ENCODE data around the gene CLPTM1. TPM values are rescaled to one million over a fixed set of nuclear protein-coding genes. Genes with fewer than 3 reads are reported as not detected.
A peak's percentile ranks its signal among the peaks of the same experiment; 100 is the strongest.
"Not testable (repeated sequence)": the region's sequence is repeated elsewhere in the genome, so short reads cannot be mapped to it uniquely, and the experiment has no call there.

The CLPTM1 gene
- total RNA-seq, 1 donor from 2014 or later = 17.9 TPM

DNA sequence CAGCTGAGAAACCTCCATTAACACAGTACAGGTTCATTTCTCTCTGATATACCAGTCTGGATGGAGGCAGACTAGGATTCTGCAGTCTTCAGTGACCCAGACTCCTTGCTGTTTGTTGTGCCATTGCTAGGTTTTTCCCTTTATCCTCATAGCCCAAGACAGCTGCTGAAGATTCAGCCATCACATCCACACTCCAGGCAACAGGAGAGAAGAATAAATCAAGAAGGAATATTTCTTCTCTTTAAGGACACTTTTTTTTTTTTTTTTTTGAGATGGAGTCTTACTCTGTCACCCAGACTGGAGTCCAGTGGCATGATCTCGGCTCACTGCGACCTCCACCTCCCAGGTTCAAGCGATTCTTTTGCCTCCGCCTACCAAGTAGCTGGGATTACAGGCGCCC, 14.3 kb downstream of the CLPTM1 start:
- no peak overlapping the region for H3K4me3 ChIP-seq (ENCODE audit: low read depth, low read length)
- FAIRE-seq (no peak), DNase-seq (ENCODE audit: low read depth) (no peak)
- TF ChIP-seq, protein P1, sequence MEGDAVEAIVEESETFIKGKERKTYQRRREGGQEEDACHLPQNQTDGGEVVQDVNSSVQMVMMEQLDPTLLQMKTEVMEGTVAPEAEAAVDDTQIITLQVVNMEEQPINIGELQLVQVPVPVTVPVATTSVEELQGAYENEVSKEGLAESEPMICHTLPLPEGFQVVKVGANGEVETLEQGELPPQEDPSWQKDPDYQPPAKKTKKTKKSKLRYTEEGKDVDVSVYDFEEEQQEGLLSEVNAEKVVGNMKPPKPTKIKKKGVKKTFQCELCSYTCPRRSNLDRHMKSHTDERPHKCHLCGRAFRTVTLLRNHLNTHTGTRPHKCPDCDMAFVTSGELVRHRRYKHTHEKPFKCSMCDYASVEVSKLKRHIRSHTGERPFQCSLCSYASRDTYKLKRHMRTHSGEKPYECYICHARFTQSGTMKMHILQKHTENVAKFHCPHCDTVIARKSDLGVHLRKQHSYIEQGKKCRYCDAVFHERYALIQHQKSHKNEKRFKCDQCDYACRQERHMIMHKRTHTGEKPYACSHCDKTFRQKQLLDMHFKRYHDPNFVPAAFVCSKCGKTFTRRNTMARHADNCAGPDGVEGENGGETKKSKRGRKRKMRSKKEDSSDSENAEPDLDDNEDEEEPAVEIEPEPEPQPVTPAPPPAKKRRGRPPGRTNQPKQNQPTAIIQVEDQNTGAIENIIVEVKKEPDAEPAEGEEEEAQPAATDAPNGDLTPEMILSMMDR (IDR thresholded peaks at IDR 0.05; ENCODE audit: insufficient read depth, low read length, severe bottlenecking) = no peak
- no peaks in the 10 kb centered on the region for H3K27me3 ChIP-seq (ENCODE audit: control insufficient read depth, insufficient read depth, low read length)
- peaks cover 4% of the 10 kb centered on the region for H3K36me3 ChIP-seq (ENCODE audit: control insufficient read depth, insufficient read depth, low read length)

DNA sequence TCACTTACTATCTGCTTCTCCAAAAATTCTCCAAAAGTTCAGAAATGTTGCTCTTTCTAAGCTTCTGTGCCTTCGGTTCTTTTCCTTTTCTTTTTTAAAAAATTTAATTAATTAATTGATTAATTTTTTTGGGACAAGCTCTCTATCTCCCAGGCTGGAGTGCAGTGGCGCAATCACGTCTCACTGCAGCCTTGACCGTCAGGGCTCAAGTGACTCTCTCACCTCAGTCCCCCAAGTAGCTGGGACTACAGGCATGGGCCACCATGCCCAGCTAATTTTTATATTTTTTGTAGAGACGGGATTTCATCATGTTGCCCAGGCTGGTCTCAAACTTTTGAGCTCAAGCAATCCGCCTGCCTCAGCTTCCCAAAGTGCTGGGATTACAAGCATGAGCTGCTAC, 16.3 kb downstream of the CLPTM1 start:
- peaks cover 15% of the 10 kb centered on the region for H3K36me3 ChIP-seq (ENCODE audit: control insufficient read depth, insufficient read depth, low read length)
- not testable (repeated sequence) for H3K27me3 ChIP-seq (ENCODE audit: control insufficient read depth, insufficient read depth, low read length); DNase-seq (ENCODE audit: low read depth); FAIRE-seq; H3K4me3 ChIP-seq (ENCODE audit: low read depth, low read length)

DNA sequence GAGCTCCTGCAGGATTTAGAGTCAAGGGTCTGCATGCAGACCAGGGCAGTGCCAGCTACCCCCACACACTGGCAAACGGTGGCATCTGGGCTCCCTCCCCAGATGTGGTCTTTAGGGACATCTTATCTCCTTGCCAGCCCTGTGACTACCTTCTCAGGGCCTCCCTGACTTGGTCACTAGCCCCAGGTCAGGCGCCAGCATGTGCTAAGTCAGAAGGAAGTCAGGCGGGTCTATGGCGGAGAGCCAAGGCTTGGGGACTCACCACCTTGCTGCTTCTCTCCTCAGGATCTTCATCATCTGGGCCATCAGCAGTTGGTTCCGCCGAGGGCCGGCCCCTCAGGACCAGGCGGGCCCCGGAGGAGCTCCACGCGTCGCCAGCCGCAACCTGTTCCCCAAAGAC, 17.6 kb downstream of the CLPTM1 start:
- Histone ChIP-seq H3K4me3 (ENCODE audit: low read depth, low read length) (no peak overlapping the region), H3K36me3 (ENCODE audit: control insufficient read depth, insufficient read depth, low read length) (peaks cover 27% of the 10 kb centered on the region), H3K27me3 (ENCODE audit: control insufficient read depth, insufficient read depth, low read length) (no peaks in the 10 kb centered on the region)
- DNase-seq (ENCODE audit: low read depth) (no peak), FAIRE-seq (no peak)
- TF ChIP-seq, protein P1 (IDR thresholded peaks at IDR 0.05; ENCODE audit: insufficient read depth, low read length, severe bottlenecking) = no peak

DNA sequence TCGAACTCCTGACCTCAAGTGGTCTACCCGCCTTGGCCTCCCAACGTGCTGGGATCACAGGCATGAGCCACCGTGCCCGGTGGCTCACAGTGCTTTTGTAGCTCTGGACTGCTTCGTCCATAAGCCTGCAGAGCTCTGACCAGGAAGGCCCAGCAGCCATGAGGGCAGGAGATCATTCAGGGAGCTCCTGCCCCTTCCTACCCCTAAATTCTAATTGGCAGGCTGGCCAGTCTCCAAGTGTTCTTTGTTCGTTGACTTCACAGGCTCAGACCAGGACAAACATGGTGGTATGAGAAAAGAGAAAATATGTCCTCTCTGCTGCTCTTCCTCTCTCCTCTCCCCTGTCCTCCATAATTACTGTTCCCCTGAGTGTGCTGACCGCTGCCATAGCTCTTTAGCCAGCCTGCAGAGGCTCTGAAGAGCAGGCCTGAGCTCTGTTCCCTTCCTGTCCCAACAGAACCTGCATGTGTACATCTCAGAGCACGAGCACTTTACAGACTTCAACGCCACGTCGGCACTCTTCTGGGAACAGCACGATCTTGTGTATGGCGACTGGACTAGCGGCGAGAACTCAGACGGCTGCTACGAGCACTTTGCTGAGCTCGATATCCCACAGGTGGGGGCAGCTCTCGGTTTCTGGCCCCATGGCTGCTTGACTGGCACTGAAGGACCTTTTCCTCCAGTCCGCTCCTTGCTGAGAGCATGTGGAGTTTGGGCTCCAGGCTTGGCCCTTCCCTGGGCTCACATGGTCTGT, 19.0 kb downstream of the CLPTM1 start:
- Histone ChIP-seq H3K4me3 (ENCODE audit: low read depth, low read length) (no peak overlapping the region), H3K27me3 (ENCODE audit: control insufficient read depth, insufficient read depth, low read length) (no peaks in the 10 kb centered on the region), H3K36me3 (ENCODE audit: control insufficient read depth, insufficient read depth, low read length) (peaks cover 27% of the 10 kb centered on the region)
- peak; percentile 50 for FAIRE-seq
- TF ChIP-seq, protein P1 (IDR thresholded peaks at IDR 0.05; ENCODE audit: insufficient read depth, low read length, severe bottlenecking) = no peak
- DNase-seq (ENCODE audit: low read depth) = no peak

DNA sequence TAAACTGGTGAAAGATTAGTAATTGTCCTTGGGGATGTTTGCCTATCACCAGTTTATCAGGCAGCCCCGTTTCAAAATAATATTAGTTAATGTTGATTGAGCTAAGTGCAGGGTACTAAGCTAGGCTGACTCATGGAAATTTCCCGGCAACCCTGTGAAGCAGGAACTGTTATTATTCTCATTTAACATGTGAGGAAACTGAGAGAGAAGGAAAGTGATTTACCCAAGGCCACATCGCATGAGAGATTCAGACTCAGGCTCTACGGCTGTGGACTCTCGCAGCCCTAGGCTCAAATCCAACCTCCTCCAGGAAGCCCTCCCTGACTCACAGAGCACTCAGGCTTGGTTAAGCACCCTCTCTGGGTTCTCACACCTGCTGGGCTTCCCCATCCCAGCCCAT, 19.7 kb downstream of the CLPTM1 start:
- peaks cover 29% of the 10 kb centered on the region for H3K36me3 ChIP-seq (ENCODE audit: control insufficient read depth, insufficient read depth, low read length)
- no peak for FAIRE-seq

DNA sequence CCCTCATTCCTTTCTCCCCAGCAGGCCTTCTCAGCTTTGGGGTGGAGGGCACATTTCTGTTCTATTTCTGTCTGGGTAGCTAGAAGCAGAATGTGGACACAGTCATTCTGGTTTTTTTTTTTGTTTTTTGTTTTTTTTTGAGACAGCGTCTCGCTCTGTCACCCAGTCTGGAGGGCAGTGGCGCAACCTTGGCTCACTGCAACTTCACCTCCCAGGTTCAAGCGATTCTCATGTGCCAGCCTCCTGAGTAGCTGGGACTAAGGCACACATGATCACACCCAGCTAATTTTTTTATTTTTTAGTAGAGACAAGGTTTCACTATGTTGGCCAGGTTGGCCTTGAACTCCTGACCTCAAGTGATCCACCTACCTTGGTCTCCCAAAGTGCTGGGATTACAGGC, 20.3 kb downstream of the CLPTM1 start:
- peaks cover 29% of the 10 kb centered on the region for H3K36me3 ChIP-seq (ENCODE audit: control insufficient read depth, insufficient read depth, low read length)
- FAIRE-seq (no peak), DNase-seq (ENCODE audit: low read depth) (no peak)
- TF ChIP-seq, protein P1 (IDR thresholded peaks at IDR 0.05; ENCODE audit: insufficient read depth, low read length, severe bottlenecking) = no peak
- no peak overlapping the region for H3K4me3 ChIP-seq (ENCODE audit: low read depth, low read length)
- H3K27me3 ChIP-seq (ENCODE audit: control insufficient read depth, insufficient read depth, low read length) = no peaks in the 10 kb centered on the region

More for the DNA sequence above, 19.7 kb downstream of the CLPTM1 start:
- Histone ChIP-seq H3K4me3 (ENCODE audit: low read depth, low read length) (no peak overlapping the region), H3K27me3 (ENCODE audit: control insufficient read depth, insufficient read depth, low read length) (no peaks in the 10 kb centered on the region)
- no peak for DNase-seq (ENCODE audit: low read depth)
- TF ChIP-seq, protein P1 (IDR thresholded peaks at IDR 0.05; ENCODE audit: insufficient read depth, low read length, severe bottlenecking) = no peak
